22Rv1 (cell line): Measurements from ENCODE around the gene MAP7D3.

Experiments used
- H3K27ac ChIP-seq: fragments of 450-650 bp; 2 replicates; pipeline ENCODE4 v1.5.1; 2017
- ZFX ChIP-seq: fragments of 450-650 bp; IDR thresholded peaks from 2 replicates; pipeline ENCODE4 v1.6.1; 2017; ENCODE audit warnings: antibody characterized with exemption, borderline replicate concordance
- TF ChIP-seq, protein P1 (sequence below): fragments of 450-650 bp; IDR thresholded peaks from 2 replicates; pipeline ENCODE4 v1.5.1; 2017; ENCODE audit warnings: mild to moderate bottlenecking

MAP7D3 gene

DNA sequence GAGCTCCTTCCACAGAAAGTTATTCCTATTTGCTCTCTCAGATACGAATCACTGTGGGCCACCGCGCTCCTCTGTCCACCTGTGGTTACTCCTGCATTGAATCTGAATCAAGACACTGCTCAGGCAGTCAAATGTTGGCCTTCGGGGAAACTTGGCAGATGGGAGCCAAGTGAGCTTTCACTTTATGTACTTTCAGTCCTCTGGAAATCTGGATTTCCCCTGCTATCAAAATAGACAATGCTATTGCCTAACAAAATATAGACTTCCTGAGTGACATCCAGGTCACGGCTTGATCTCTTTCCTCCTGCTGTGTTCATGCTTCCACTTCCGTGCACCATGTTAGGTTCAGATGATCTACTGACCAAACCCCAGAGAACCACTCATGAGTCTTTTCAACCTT, 60.0 kb downstream of the MAP7D3 start:
- TF ChIP-seq, protein P1, sequence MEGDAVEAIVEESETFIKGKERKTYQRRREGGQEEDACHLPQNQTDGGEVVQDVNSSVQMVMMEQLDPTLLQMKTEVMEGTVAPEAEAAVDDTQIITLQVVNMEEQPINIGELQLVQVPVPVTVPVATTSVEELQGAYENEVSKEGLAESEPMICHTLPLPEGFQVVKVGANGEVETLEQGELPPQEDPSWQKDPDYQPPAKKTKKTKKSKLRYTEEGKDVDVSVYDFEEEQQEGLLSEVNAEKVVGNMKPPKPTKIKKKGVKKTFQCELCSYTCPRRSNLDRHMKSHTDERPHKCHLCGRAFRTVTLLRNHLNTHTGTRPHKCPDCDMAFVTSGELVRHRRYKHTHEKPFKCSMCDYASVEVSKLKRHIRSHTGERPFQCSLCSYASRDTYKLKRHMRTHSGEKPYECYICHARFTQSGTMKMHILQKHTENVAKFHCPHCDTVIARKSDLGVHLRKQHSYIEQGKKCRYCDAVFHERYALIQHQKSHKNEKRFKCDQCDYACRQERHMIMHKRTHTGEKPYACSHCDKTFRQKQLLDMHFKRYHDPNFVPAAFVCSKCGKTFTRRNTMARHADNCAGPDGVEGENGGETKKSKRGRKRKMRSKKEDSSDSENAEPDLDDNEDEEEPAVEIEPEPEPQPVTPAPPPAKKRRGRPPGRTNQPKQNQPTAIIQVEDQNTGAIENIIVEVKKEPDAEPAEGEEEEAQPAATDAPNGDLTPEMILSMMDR, result no peak
- no peak for TF ChIP-seq ZFX
- no peak overlapping the region for H3K27ac ChIP-seq

DNA sequence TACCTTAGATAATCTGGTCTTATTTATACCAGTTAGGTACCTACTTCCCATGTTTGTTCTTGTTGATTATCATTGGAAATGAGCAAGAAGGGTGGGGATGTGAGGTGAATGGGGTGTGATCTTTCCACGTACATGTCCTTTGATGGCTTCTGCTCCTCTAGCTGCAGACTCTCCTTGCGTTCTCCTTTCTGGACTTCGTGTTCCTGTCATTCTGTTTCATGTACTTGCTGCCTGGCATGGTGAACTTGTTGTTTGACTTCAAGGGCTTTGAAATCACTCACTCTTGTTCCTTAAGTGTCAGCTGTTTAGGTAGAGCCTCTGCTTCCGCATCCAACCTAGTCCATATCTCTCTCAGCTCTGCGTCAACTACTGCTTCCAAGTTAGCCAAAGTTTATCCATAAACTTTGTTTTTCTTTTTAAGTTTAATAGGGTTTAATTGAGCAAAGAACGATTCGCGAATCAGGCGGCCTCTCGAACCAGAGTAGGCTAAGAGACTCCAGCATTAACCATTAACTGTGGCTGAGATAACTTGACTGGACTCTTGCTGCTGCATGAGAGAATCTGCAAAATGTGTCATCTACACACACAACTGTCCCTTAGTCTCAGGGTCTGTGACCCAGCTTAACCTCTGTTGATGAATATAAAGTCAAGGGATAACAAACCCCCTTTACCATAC, 61.0 kb downstream of the MAP7D3 start:
- TF ChIP-seq, protein P1, result no peak
- no peak for TF ChIP-seq ZFX
- H3K27ac ChIP-seq, result no peak overlapping the region

DNA sequence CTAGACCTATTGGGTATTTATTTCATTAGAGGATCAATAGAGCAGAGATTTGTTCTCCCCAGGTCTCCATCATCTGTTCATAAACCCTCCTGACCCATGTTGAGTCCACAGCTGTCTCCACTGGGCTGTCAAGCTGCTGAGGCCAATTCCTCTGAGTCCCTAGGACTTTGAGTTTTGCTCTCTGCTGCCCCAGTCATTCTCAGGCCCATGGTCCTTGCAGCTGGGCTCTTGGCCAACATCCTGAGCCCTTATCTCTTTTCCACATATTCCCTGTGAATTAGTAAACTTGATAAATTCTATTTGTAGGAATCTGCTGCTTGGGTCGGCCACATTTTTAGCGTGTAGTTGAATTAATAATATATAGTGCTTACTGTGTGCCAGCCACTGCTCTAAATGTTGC, 62.0 kb downstream of the MAP7D3 start:
- no peak overlapping the region for H3K27ac ChIP-seq
- TF ChIP-seq, protein P1, result no peak
- no peak for TF ChIP-seq ZFX

DNA sequence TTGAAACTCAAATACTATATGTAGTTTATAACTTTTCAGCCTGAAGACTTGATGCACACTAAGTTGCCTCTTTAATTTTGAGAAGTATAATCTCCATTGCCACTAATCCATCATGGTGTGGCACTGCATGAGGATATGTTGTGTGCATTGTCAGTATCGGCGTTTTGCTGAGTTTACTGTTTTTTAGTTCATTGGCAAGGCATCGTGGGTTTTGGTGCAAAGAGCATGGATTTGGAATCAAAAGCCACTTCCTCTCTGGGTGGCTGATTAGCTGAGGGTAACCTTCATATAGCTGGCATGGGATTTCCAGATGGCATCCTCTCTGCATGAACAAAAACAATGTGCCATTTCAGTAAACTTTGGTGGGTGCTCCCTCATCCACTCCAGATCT, 65.2 kb downstream of the MAP7D3 start:
- H3K27ac ChIP-seq, result no peak overlapping the region
- no peak for TF ChIP-seq ZFX
- TF ChIP-seq, protein P1, result no peak

DNA sequence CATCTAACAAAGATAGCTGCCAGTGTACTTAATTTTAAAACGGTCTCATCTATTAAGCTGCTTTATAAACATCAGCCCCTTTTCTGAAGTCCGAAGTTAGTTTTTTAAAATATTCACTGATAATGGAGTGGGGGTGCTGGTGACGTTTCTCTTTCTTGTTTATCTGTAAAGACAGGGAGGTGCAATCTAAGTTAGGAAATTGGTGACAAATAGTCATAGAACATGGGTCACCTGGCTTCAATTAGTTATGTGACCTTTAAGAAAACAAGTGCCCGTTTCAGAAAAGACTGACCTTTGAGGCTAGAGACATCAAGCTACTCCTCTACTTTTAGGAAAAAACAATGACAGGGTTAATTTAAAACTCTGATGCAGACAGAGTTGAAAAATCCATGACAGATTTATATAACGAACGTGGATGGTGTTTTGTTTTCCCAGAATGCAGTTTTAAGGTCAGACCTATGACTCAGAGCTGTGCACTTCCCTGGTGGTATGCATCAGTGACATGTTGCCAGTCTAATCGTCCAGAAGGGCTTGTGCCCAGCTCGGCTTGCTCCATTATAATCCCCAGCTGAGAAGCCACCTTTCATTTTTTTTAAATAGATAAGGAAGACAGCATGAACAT, 65.7 kb downstream of the MAP7D3 start:
- no peak overlapping the region for H3K27ac ChIP-seq
- TF ChIP-seq, protein P1, result no peak
- TF ChIP-seq ZFX, result no peak

DNA sequence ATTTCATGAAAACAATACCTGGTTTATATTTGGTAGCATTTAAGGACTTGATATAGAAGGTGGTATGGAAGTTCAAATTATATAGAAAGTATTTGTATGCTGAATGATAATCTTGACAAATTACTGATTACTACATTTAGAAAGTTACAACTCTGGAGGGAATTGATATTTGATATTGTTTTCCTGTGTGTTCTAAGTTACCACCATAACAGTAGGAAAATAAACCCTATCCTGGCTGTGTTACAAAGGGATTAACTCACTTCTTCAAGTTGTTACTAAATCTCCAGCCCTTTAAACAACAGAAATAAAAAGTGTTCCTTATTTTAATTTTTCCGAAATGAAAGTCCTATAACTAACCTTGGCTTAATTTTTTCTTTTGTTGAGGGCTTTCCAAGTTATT, 67.3 kb downstream of the MAP7D3 start:
- TF ChIP-seq, protein P1, result no peak
- TF ChIP-seq ZFX, result no peak
- no peak overlapping the region for H3K27ac ChIP-seq

DNA sequence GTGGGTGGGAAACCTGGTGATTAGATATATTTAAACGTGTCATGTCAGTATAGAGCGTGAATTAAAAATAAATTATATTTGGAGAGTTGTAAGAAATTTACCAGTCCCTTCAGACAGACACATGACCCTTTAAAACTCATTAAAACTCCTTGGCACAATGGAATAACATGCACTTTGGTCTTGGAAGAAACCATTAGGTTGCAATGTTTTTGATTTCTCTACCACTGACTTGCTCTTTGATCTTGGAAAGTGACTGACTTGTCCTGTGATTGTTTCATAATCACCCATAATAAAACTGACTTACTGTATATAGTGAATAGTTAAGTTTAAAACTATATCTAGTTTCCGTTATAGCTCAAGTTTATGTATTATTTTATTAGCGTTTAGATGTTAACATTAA, 68.0 kb downstream of the MAP7D3 start:
- H3K27ac ChIP-seq, result no peak overlapping the region
- TF ChIP-seq, protein P1, result no peak
- no peak for TF ChIP-seq ZFX
